Measurements from ENCODE around the gene UGDH. TPM values are rescaled to one million over a fixed set of nuclear protein-coding genes. Genes with fewer than 3 reads are reported as not detected.

Gene UGDH
- total and polyA plus RNA-seq, 3 experiments from 2014 or later = 26.9 to 34.9 (median 30.0) TPM

DNA sequence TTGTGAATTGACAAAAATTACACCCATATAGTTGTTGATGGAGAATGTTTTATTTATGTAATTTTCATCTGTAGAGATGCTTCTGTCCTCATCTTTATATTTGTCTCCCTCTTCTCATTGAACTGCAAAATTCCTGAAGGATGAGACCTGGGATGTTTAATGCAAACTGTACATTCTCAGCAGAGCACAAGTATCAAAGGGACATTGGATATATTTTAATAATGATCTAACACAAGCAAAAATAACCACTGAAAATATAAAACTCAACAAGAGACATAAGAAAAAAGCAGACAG lies 28.6 kb downstream of the UGDH start:
- no peak overlapping the region for H3K4me3 ChIP-seq (ENCODE audit: low read length)
- Mint-ChIP-seq H3K4me1 (no peaks in the 10 kb centered on the region), H3K36me3 (peaks cover 3 to 36% (median 18%) of the 10 kb centered on the region in 3 donors), H3K4me3 (no peak overlapping the region), H3K27me3 (no peaks in the 10 kb centered on the region), H3K9me3 (no peaks in the 10 kb centered on the region), H3K27ac (peak overlapping the region in 1 of 8 donors; percentile 17)
- no peaks in the 10 kb centered on the region for H3K9me3 ChIP-seq (ENCODE audit: low read length)
- H3K4me1 ChIP-seq (ENCODE audit: insufficient read depth, low read length) = no peaks in the 10 kb centered on the region
- ChIA-PET POLR2A (interaction anchor here (0.6 kb wide), 1 partner anchor 79 kb away, joined by 6 read pairs; no protein-coding TSS in a partner anchor), CTCF (no interaction called here)
- no peak for DNase-seq
- H3K27me3 ChIP-seq (ENCODE audit: insufficient read depth, low read length, poor library complexity, severe bottlenecking) = no peaks in the 10 kb centered on the region
- no peak overlapping the region for H3K27ac ChIP-seq (ENCODE audit: low read depth, low read length)
- H3K36me3 ChIP-seq (ENCODE audit: insufficient read depth, low read length) = no peaks in the 10 kb centered on the region

DNA sequence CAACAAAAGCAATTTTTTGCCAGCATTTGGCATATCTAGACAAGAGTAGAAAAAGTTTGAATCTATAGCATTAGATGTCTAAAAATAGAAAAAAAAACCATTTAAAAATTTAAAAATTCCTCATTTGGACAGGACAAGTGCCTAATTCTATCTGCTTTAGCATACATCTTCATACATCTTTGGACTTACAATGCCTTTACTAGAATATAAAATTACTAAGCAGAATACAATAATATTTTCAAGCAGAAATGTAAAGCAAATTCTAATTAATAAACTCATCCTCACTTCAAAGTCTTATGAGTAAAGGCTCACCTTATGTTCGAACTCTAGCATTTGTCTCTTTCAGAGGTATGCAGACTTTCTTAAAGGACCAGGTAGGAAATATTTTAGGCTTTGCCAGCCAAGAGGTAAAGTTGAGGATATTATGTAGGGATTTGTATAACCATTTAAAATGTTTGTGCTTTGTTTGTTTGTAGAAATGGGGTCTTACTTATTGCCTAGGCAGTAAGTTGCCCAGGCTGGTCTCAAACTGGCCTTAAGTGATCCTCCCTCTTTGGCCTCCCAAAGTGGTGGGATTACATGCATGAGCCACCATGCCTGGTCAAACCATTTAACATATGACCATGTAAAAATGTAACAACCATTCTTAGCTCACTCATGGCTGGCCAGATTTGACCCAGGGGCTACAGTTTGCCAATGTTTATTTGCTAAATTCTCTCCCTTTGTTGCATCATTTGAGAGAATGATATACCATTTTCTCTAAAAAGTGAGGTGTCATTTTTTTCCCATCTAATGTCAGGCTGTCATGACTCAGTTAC lies 29.1 kb downstream of the UGDH start:
- Histone ChIP-seq H3K27ac (ENCODE audit: low read depth, low read length) (no peak overlapping the region), H3K36me3 (ENCODE audit: insufficient read depth, low read length) (no peaks in the 10 kb centered on the region), H3K9me3 (ENCODE audit: low read length) (no peaks in the 10 kb centered on the region), H3K4me3 (ENCODE audit: low read length) (no peak overlapping the region), H3K27me3 (ENCODE audit: insufficient read depth, low read length, poor library complexity, severe bottlenecking) (no peaks in the 10 kb centered on the region), H3K4me1 (ENCODE audit: insufficient read depth, low read length) (no peaks in the 10 kb centered on the region)
- Mint-ChIP-seq H3K4me3 (no peak overlapping the region), H3K9me3 (no peaks in the 10 kb centered on the region), H3K36me3 (peaks cover 3 to 30% (median 13%) of the 10 kb centered on the region in 3 donors), H3K4me1 (no peaks in the 10 kb centered on the region), H3K27me3 (no peaks in the 10 kb centered on the region), H3K27ac (peak overlapping the region in 2 of 8 donors; percentile 64 to 75)
- ChIA-PET CTCF (no interaction called here), POLR2A (interaction anchor here (0.6 kb wide), 1 partner anchor 78 kb away, joined by 6 read pairs; no protein-coding TSS in a partner anchor)
- DNase-seq = no peak

DNA sequence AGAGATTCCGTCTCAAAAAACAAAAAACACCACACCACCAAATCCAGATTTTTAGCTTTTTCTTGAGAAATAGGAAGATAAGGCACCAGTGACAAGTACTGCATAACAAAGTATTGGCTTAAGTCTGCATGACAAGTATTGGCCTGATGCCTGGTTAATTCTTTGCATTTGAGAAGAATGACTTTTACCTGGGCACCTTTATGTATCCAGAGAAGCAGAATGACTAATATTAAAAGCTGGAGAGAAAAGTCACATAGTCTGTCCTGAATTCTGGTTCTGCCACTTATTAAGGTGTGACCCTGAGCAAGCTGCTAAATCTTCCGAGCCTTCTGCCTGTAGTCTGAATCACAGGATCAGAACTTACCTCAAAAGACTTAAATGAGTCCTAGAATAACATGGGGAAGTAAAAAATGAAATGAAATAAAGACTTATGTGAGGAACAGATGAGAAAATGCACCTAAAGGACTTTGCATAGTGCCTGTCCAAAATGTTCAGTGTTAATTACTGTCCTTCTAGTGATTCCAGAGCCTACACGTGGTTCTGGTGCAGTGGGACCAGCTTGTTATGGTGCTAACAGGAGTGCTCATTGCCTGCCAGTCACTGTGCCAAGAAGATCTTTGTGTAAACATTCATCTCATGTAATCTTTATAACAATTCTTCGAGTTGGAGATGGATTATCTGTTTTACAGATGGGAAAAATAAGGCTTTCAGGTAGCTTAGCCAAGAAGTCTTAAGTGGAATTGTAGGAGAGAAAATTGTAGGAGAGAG lies 31.6 kb downstream of the UGDH start:
- ChIA-PET POLR2A (no interaction called here), CTCF (interaction anchor here (0.6 kb wide), 1 partner anchor 230 kb away, joined by 5 read pairs; no protein-coding TSS in a partner anchor)
- Histone ChIP-seq H3K4me3 (ENCODE audit: low read length) (no peak overlapping the region), H3K36me3 (ENCODE audit: insufficient read depth, low read length) (no peaks in the 10 kb centered on the region), H3K9me3 (ENCODE audit: low read length) (no peaks in the 10 kb centered on the region), H3K27ac (ENCODE audit: low read depth, low read length) (no peak overlapping the region), H3K27me3 (ENCODE audit: insufficient read depth, low read length, poor library complexity, severe bottlenecking) (no peaks in the 10 kb centered on the region), H3K4me1 (ENCODE audit: insufficient read depth, low read length) (no peaks in the 10 kb centered on the region)
- no peak for DNase-seq
- Mint-ChIP-seq H3K9me3 (no peaks in the 10 kb centered on the region), H3K4me1 (no peaks in the 10 kb centered on the region), H3K36me3 (peaks cover 3 to 15% (median 7%) of the 10 kb centered on the region in 3 donors), H3K27me3 (no peaks in the 10 kb centered on the region), H3K27ac (no peak overlapping the region), H3K4me3 (no peak overlapping the region)

DNA sequence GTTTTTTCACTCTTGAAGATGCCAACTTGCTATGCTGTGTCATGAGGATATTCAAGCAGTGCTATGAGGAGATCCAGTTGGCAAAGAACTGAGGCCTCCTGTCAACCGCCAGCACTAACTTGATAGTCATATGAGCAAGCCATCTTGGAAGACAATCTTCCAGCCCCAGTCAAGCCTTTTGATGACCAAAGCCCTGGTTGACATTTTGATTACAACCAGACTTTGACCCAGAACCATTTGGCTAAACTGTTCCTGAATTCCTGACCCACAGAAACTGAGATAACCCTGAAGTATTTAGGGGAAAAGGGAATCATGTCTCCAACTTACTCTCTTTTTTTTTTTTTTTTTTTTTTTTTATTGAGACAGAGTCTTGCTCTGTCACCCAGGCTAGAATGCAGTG lies 32.9 kb downstream of the UGDH start:
- Mint-ChIP-seq H3K9me3 (no peaks in the 10 kb centered on the region), H3K27ac (no peak overlapping the region), H3K27me3 (no peaks in the 10 kb centered on the region), H3K4me3 (no peak overlapping the region), H3K36me3 (peaks cover 0 to 9% (median 4%) of the 10 kb centered on the region in 3 donors), H3K4me1 (no peaks in the 10 kb centered on the region)
- no peaks in the 10 kb centered on the region for H3K4me1 ChIP-seq (ENCODE audit: insufficient read depth, low read length)
- no peaks in the 10 kb centered on the region for H3K36me3 ChIP-seq (ENCODE audit: insufficient read depth, low read length)
- no peak overlapping the region for H3K4me3 ChIP-seq (ENCODE audit: low read length)
- no peaks in the 10 kb centered on the region for H3K9me3 ChIP-seq (ENCODE audit: low read length)
- CTCF ChIA-PET = no interaction called here
- no peak overlapping the region for H3K27ac ChIP-seq (ENCODE audit: low read depth, low read length)
- no peak for DNase-seq
- H3K27me3 ChIP-seq (ENCODE audit: insufficient read depth, low read length, poor library complexity, severe bottlenecking) = no peaks in the 10 kb centered on the region
- POLR2A ChIA-PET = no interaction called here

DNA sequence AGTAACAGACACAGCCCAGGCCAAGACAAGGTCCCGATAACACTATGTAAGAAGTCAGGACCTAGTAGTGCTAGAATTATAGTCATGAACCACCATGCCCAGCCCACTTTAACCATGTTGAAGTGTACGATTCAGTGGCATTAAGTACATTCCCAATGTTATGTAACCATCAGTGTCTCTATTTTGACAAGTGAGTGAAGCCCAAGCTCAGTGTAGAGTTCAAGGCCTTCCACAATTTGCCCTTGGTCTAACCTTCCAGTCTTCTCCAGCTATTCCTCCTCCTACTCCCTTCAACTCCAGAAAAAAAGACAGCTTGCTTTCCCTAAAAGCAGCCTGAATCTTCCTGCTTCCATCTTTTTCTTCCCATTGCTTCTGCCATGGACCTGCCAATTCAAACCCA lies 36.9 kb downstream of the UGDH start:
- no peak overlapping the region for H3K27ac ChIP-seq (ENCODE audit: low read depth, low read length)
- no peaks in the 10 kb centered on the region for H3K27me3 ChIP-seq (ENCODE audit: insufficient read depth, low read length, poor library complexity, severe bottlenecking)
- CTCF ChIA-PET = interaction anchor here (1.5 kb wide), 1 partner anchor 12 kb away, joined by 4 read pairs; no protein-coding TSS in a partner anchor
- Mint-ChIP-seq H3K9me3 (no peaks in the 10 kb centered on the region), H3K27ac (peak overlapping the region in 1 of 8 donors; percentile 13), H3K4me1 (no peaks in the 10 kb centered on the region), H3K27me3 (no peaks in the 10 kb centered on the region), H3K36me3 (no peaks in the 10 kb centered on the region), H3K4me3 (no peak overlapping the region)
- H3K4me1 ChIP-seq (ENCODE audit: insufficient read depth, low read length) = no peaks in the 10 kb centered on the region
- DNase-seq = no peak
- POLR2A ChIA-PET = no interaction called here
- H3K9me3 ChIP-seq (ENCODE audit: low read length) = no peaks in the 10 kb centered on the region
- no peaks in the 10 kb centered on the region for H3K36me3 ChIP-seq (ENCODE audit: insufficient read depth, low read length)
- no peak overlapping the region for H3K4me3 ChIP-seq (ENCODE audit: low read length)

DNA sequence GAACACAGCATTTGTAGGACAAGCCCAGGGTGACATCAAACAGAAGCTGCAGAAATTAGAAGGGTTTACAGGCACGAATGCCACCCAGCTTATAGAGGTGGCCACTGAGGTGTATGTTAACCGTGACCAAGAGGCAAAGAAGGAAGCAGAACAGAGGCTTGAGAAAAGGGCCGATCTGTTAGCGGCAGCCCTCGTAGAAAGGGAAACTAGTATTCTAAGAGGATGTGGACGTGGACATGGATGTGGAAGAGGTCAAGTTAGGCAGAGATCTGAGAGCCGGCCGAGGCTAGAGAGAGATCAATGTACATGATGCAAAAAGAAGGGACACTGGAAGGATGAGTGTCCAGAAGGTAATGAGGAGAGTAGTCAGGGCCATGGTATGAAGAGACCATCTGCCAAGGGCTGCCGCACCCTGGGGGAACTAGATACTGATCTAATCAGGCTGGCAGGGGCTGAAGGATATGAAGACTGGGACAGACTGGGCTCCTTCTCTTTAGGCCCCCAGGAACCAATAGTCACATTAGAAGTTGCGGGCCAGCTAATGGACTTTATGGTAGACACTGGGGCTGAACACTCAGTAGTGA lies 40.9 kb downstream of the UGDH start:
- H3K36me3 Mint-ChIP-seq = peaks cover 0 to 6% (median 0%) of the 10 kb centered on the region in 3 donors
- ChIA-PET POLR2A (no interaction called here), CTCF (no interaction called here)
- H3K4me3 Mint-ChIP-seq = no peak overlapping the region
- no peak overlapping the region for H3K27ac ChIP-seq (ENCODE audit: low read depth, low read length)
- no peak overlapping the region for H3K4me3 ChIP-seq (ENCODE audit: low read length)
- H3K4me1 ChIP-seq (ENCODE audit: insufficient read depth, low read length) = no peaks in the 10 kb centered on the region
- no peak overlapping the region for H3K27ac Mint-ChIP-seq
- no peaks in the 10 kb centered on the region for H3K4me1 Mint-ChIP-seq
- no peak for DNase-seq
- H3K9me3 ChIP-seq (ENCODE audit: low read length) = no peaks in the 10 kb centered on the region
- H3K36me3 ChIP-seq (ENCODE audit: insufficient read depth, low read length) = no peaks in the 10 kb centered on the region
- no peaks in the 10 kb centered on the region for H3K27me3 Mint-ChIP-seq
- peaks cover 0 to 2% (median 0%) of the 10 kb centered on the region in 5 donors for H3K9me3 Mint-ChIP-seq
- no peaks in the 10 kb centered on the region for H3K27me3 ChIP-seq (ENCODE audit: insufficient read depth, low read length, poor library complexity, severe bottlenecking)

DNA sequence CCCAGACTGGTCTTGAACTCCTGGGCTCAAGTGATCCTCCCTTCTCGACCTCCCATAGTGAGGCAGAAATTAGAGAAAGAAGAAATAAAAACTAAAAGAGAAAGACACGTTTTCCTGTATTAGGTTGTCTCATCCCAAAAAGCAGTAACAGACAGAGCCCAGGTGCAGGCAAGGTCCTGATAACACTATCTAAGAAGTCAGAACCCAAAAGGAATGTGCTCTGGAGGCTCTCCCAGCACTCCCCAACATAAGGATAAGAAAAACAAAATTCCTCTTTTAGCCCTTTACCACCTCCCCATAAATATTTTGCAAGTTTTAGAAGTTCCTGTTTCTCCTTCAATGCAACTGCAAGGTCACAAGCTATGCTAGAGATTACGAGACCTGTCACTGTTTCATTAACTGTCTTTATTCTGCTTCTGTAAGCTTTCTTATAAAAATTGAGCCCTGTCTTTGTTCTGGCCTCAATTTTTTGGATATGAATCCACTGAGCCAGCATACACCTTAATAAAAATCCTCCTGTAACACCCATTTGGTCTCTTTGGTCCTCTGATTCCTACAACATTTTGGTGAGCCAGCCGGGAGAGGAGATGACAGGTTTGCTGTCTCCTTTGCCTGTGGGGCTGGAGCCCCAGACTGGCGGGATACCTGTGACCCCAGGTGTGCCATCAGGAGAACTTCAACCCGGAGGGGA lies 42.5 kb downstream of the UGDH start:
- POLR2A ChIA-PET = no interaction called here
- Histone ChIP-seq H3K36me3 (ENCODE audit: insufficient read depth, low read length) (no peaks in the 10 kb centered on the region), H3K27me3 (ENCODE audit: insufficient read depth, low read length, poor library complexity, severe bottlenecking) (no peaks in the 10 kb centered on the region), H3K9me3 (ENCODE audit: low read length) (no peaks in the 10 kb centered on the region), H3K27ac (ENCODE audit: low read depth, low read length) (no peak overlapping the region), H3K4me3 (ENCODE audit: low read length) (no peak overlapping the region), H3K4me1 (ENCODE audit: insufficient read depth, low read length) (no peaks in the 10 kb centered on the region)
- H3K27me3 Mint-ChIP-seq = no peaks in the 10 kb centered on the region
- H3K36me3 Mint-ChIP-seq = peaks cover 0 to 6% (median 0%) of the 10 kb centered on the region in 3 donors
- H3K4me3 Mint-ChIP-seq = no peak overlapping the region
- no peak overlapping the region for H3K27ac Mint-ChIP-seq
- CTCF ChIA-PET = no interaction called here
- peaks cover 0 to 2% (median 0%) of the 10 kb centered on the region in 5 donors for H3K9me3 Mint-ChIP-seq
- H3K4me1 Mint-ChIP-seq = no peaks in the 10 kb centered on the region
- no peak for DNase-seq

Measured in CD8-positive, alpha-beta memory T cell (primary cell).